Astrocyte (in vitro differentiated cells and primary cell): Measurements from ENCODE around the gene CCNF.

Experiments
- EZH2 ChIP-seq: IDR thresholded peaks from 2 replicates; pipeline ENCODE4 v1.6.1; 2012; ENCODE audit warnings: mild to moderate bottlenecking, low read length, inconsistent platforms; ENCODE audit not compliant: insufficient read depth
- TF ChIP-seq, protein P1 (sequence below): IDR thresholded peaks from 2 replicates; pipeline ENCODE4 v1.5.1; 2011; ENCODE audit warnings: low read depth, mild to moderate bottlenecking, inconsistent platforms, low read length, moderate library complexity; ENCODE audit not compliant: insufficient read depth

GRCh38 chr16:2483939-2484897 is 55.0 kb downstream of the CCNF start:
- TF ChIP-seq, protein P1, sequence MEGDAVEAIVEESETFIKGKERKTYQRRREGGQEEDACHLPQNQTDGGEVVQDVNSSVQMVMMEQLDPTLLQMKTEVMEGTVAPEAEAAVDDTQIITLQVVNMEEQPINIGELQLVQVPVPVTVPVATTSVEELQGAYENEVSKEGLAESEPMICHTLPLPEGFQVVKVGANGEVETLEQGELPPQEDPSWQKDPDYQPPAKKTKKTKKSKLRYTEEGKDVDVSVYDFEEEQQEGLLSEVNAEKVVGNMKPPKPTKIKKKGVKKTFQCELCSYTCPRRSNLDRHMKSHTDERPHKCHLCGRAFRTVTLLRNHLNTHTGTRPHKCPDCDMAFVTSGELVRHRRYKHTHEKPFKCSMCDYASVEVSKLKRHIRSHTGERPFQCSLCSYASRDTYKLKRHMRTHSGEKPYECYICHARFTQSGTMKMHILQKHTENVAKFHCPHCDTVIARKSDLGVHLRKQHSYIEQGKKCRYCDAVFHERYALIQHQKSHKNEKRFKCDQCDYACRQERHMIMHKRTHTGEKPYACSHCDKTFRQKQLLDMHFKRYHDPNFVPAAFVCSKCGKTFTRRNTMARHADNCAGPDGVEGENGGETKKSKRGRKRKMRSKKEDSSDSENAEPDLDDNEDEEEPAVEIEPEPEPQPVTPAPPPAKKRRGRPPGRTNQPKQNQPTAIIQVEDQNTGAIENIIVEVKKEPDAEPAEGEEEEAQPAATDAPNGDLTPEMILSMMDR, result no peak
- no peak for TF ChIP-seq EZH2
